Neural progenitor cell (in vitro differentiated cells): ENCODE measurements around the gene RBBP7. TPM values are rescaled to one million over a fixed set of nuclear protein-coding genes. Genes with fewer than 3 reads are reported as not detected.

Source experiments
- DNase-seq: peaks from one replicate; pipeline ENCODE4 v3.0.0-alpha.2; 2016; ENCODE audit warnings: low spot score
- H2AFZ ChIP-seq: fragments of 200-600 bp; sonication (generic); replicated peaks from 2 replicates; pipeline ENCODE4 v1.6.1; 2016; ENCODE audit warnings: antibody characterized with exemption
- H3F3A ChIP-seq: fragments of 200-600 bp; sonication (generic); 2 replicates; pipeline ENCODE4 v1.6.1; 2016; ENCODE audit warnings: antibody characterized with exemption, low read depth
- H3K27ac ChIP-seq: fragments of 200-600 bp; sonication (generic); 2 replicates; pipeline ENCODE4 v1.5.1; 2016; ENCODE audit warnings: mild to moderate bottlenecking
- H3K27me3 ChIP-seq: fragments of 200-600 bp; sonication (generic); 2 replicates; pipeline ENCODE4 v1.6.1; 2016; ENCODE audit warnings: mild to moderate bottlenecking, moderate library complexity
- H3K36me3 ChIP-seq: fragments of 200-600 bp; sonication (generic); 2 replicates; pipeline ENCODE4 v1.5.1; 2016
- H3K4me1 ChIP-seq: fragments of 200-600 bp; sonication (generic); 2 replicates; pipeline ENCODE4 v1.6.1; 2016; ENCODE audit warnings: mixed run types
- H3K4me2 ChIP-seq: fragments of 200-600 bp; sonication (generic); 2 replicates; pipeline ENCODE4 v1.6.1; 2016
- H3K4me3 ChIP-seq: fragments of 200-600 bp; sonication (generic); 2 replicates; pipeline ENCODE4 v1.5.1; 2016
- H3K79me2 ChIP-seq: fragments of 200-600 bp; sonication (generic); 2 replicates; pipeline ENCODE4 v1.6.1; 2016; ENCODE audit warnings: low read depth
- H3K9ac ChIP-seq: fragments of 200-600 bp; sonication (generic); 2 replicates; pipeline ENCODE4 v1.6.1; 2016
- H3K9me3 ChIP-seq: fragments of 200-600 bp; sonication (generic); 2 replicates; pipeline ENCODE4 v1.5.1; 2016; ENCODE audit warnings: low read depth
- H4K20me1 ChIP-seq: fragments of 200-600 bp; sonication (generic); 2 replicates; pipeline ENCODE4 v1.6.1; 2016; ENCODE audit warnings: low read depth
- H3K27ac Mint-ChIP-seq: 3 replicates; pipeline ENCODE4 v1.8.0; 2021; ENCODE audit warnings: mixed read lengths
- H3K27me3 Mint-ChIP-seq: 2 replicates; pipeline ENCODE4 v1.8.0; 2022; ENCODE audit warnings: low read depth, mild to moderate bottlenecking, inconsistent platforms, moderate library complexity, mixed read lengths; ENCODE audit not compliant: insufficient read depth
- H3K36me3 Mint-ChIP-seq: 3 replicates; pipeline ENCODE4 v1.8.0; 2021; ENCODE audit warnings: mixed read lengths
- H3K4me1 Mint-ChIP-seq: 3 replicates; pipeline ENCODE4 v1.8.0; 2021; ENCODE audit warnings: mixed read lengths
- H3K4me3 Mint-ChIP-seq: 3 replicates; pipeline ENCODE4 v1.8.0; 2021; ENCODE audit warnings: mild to moderate bottlenecking, moderate library complexity, mixed read lengths
- H3K9me3 Mint-ChIP-seq: 3 replicates; pipeline ENCODE4 v1.8.0; 2020; ENCODE audit warnings: mixed read lengths
- EZH2 ChIP-seq: fragments of 200-600 bp; sonication (generic); IDR thresholded peaks from 2 replicates; pipeline ENCODE4 v1.6.1; 2017; ENCODE audit warnings: antibody characterized with exemption, mild to moderate bottlenecking, moderate library complexity
- EZH2phosphoT487 ChIP-seq: fragments of 200-600 bp; sonication (generic); IDR thresholded peaks from 2 replicates; pipeline ENCODE4 v1.6.1; 2017; ENCODE audit warnings: antibody characterized with exemption
- total RNA-seq: library from RNA; depleted of rRNA; stranded (reverse); fragments of >200 nt; gene quantifications from 2 replicates; pipeline ENCODE4 v1.2.3, GENCODE V29; 2015; ENCODE audit warnings: low replicate concordance
- TF ChIP-seq, protein P1 (sequence below): fragments of 200-600 bp; sonication (generic); IDR thresholded peaks from 2 replicates; pipeline ENCODE4 v1.5.1; 2017; ENCODE audit warnings: antibody characterized with exemption, mild to moderate bottlenecking

The RBBP7 gene
- total RNA-seq, 1 donor from 2014 or later, result 425 TPM

DNA sequence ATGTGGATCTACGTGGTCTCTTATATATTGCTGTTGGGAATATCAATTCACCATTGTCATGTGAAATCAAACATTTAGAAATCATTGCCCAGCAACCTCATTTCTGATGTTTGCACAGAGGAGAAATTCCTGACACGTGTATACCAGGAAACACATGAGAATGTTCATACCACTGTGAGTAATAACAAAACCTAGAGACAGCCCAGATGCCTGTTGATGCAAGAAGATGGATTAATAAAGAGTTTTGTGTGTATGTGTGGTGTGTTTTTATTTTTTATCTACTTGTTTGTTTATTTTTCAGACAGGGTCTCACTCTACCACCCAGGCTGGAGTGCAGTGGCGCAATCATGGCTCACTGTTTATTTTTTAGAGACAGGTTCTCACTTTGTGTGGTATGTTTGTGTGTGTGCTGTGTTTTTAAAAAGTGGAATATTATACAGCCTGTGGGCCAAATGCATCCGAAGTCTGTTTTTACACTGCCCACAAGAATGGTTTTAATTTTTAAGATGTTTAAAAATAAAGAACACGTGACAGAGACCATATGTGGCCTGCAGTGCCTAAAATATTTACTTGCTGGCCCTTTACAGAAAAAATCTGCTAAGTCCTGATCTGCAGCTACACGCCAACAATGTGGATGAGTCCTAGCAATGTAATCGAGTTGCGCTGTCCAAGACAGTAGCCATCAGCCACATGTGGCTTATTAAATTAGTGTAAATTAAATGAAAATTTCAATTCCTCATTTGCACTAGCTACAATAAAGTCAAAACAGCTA, 44.7 kb downstream of the RBBP7 start:
- Mint-ChIP-seq H3K4me1 (no peaks in the 10 kb centered on the region), H3K36me3 (peaks cover 10% of the 10 kb centered on the region), H3K4me3 (no peak overlapping the region), H3K9me3 (no peaks in the 10 kb centered on the region), H3K27me3 (no peaks in the 10 kb centered on the region), H3K27ac (no peak overlapping the region)
- Histone ChIP-seq H3F3A (no peaks in the 10 kb centered on the region), H3K79me2 (no peaks in the 10 kb centered on the region), H3K4me1 (no peaks in the 10 kb centered on the region), H3K9me3 (no peaks in the 10 kb centered on the region), H2AFZ (no peak overlapping the region), H3K36me3 (peaks cover 5% of the 10 kb centered on the region), H4K20me1 (no peaks in the 10 kb centered on the region), H3K27me3 (no peaks in the 10 kb centered on the region), H3K4me3 (no peak overlapping the region), H3K4me2 (no peak overlapping the region), H3K27ac (no peak overlapping the region), H3K9ac (no peak overlapping the region)
- no peak for DNase-seq
- TF ChIP-seq, protein P1, sequence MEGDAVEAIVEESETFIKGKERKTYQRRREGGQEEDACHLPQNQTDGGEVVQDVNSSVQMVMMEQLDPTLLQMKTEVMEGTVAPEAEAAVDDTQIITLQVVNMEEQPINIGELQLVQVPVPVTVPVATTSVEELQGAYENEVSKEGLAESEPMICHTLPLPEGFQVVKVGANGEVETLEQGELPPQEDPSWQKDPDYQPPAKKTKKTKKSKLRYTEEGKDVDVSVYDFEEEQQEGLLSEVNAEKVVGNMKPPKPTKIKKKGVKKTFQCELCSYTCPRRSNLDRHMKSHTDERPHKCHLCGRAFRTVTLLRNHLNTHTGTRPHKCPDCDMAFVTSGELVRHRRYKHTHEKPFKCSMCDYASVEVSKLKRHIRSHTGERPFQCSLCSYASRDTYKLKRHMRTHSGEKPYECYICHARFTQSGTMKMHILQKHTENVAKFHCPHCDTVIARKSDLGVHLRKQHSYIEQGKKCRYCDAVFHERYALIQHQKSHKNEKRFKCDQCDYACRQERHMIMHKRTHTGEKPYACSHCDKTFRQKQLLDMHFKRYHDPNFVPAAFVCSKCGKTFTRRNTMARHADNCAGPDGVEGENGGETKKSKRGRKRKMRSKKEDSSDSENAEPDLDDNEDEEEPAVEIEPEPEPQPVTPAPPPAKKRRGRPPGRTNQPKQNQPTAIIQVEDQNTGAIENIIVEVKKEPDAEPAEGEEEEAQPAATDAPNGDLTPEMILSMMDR, result no peak
- TF ChIP-seq EZH2phosphoT487, result no peak
- TF ChIP-seq EZH2, result no peak

DNA sequence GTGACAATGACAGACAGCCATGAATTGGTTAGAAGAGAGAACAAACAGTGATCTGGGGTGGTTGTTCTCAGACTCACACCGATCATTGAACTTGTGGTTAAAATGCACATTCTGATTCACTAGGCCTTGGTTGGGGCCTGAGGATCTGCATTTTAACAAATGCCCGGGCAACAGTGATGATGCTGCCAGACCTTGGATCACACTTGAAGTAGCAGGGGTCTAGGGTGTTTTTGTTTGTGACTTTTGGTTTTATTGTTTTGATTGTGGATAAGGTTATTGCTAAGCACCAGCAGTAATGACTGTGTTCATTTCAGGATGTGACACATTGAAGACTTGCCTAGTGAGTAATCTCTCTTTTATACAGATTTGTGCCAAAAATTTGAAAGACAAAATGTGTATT, 47.4 kb downstream of the RBBP7 start:
- no peak overlapping the region for H3K27ac Mint-ChIP-seq
- no peaks in the 10 kb centered on the region for H3K9me3 ChIP-seq
- no peak overlapping the region for H3K4me3 ChIP-seq
- peaks cover 9% of the 10 kb centered on the region for H3K36me3 ChIP-seq
- H3K4me1 ChIP-seq, result no peaks in the 10 kb centered on the region
- no peak overlapping the region for H3K4me3 Mint-ChIP-seq
- H3K79me2 ChIP-seq, result peaks cover 7% of the 10 kb centered on the region
- no peaks in the 10 kb centered on the region for H3K4me1 Mint-ChIP-seq
- H3F3A ChIP-seq, result no peaks in the 10 kb centered on the region
- DNase-seq, result no peak
- H3K27me3 ChIP-seq, result no peaks in the 10 kb centered on the region
- no peaks in the 10 kb centered on the region for H3K27me3 Mint-ChIP-seq
- no peak overlapping the region for H3K4me2 ChIP-seq
- TF ChIP-seq EZH2phosphoT487 (no peak), EZH2 (no peak)
- TF ChIP-seq, protein P1, result no peak
- no peaks in the 10 kb centered on the region for H4K20me1 ChIP-seq
- no peak overlapping the region for H3K9ac ChIP-seq
- H3K9me3 Mint-ChIP-seq, result no peaks in the 10 kb centered on the region
- no peak overlapping the region for H3K27ac ChIP-seq
- H3K36me3 Mint-ChIP-seq, result peaks cover 10% of the 10 kb centered on the region
- H2AFZ ChIP-seq, result no peak overlapping the region

DNA sequence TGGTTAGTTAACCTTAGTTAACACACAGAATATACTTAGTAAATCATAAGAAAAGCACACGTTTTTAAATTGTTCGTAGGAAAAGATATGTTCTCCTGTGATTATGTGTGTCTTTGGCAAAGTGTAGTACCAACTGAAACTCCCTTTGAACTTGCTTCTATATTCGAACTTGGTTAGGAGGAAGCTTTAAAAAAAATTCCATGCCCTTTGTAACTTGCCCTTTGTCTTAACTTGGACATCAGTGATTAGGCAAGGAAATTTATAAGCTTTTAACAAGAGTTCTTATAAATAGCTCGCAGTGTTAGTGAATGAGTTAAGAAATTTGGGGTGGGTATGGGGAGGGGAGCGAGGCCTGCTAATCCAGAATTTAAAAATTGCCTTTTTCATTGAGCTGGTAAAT, 50.5 kb downstream of the RBBP7 start:
- Histone ChIP-seq H3K9me3 (no peaks in the 10 kb centered on the region), H3K4me2 (no peak overlapping the region), H2AFZ (no peak overlapping the region), H3K27me3 (no peaks in the 10 kb centered on the region), H4K20me1 (no peaks in the 10 kb centered on the region), H3K79me2 (peaks cover 34% of the 10 kb centered on the region), H3F3A (no peaks in the 10 kb centered on the region), H3K9ac (no peak overlapping the region), H3K27ac (no peak overlapping the region), H3K4me1 (no peaks in the 10 kb centered on the region), H3K36me3 (peaks cover 9% of the 10 kb centered on the region), H3K4me3 (no peak overlapping the region)
- Mint-ChIP-seq H3K4me1 (no peaks in the 10 kb centered on the region), H3K27ac (no peak overlapping the region), H3K9me3 (no peaks in the 10 kb centered on the region), H3K27me3 (no peaks in the 10 kb centered on the region), H3K36me3 (peaks cover 12% of the 10 kb centered on the region), H3K4me3 (no peak overlapping the region)
- DNase-seq, result no peak
- TF ChIP-seq EZH2, result no peak
- TF ChIP-seq EZH2phosphoT487, result no peak
- TF ChIP-seq, protein P1, result no peak
